Nephron (organoid): ENCODE measurements around the gene HGD.

ENCODE experiments used
- H3K27ac Mint-ChIP-seq, 3 experiments: 2 replicates each; pipeline ENCODE4 v1.8.0; 2020; ENCODE audit warnings: mixed read lengths in 3 of 3, mild to moderate bottlenecking in 2 of 3, moderate library complexity in 1 of 3
- H3K27me3 Mint-ChIP-seq: 2 replicates; pipeline ENCODE4 v1.8.0; 2021; ENCODE audit warnings: low read depth, mild to moderate bottlenecking, moderate library complexity, mixed read lengths
- H3K36me3 Mint-ChIP-seq: 2 replicates; pipeline ENCODE4 v1.8.0; 2020; ENCODE audit warnings: low read depth, mixed read lengths
- H3K4me1 Mint-ChIP-seq: 2 replicates; pipeline ENCODE4 v1.8.0; 2020; ENCODE audit warnings: mixed read lengths
- H3K4me3 Mint-ChIP-seq, 3 experiments: 2 replicates each; pipeline ENCODE4 v1.8.0; 2020; ENCODE audit warnings: mild to moderate bottlenecking in 3 of 3, mixed read lengths in 3 of 3, moderate library complexity in 2 of 3
- H3K9me3 Mint-ChIP-seq: 2 replicates; pipeline ENCODE4 v1.8.0; 2020; ENCODE audit warnings: mixed read lengths
- CTCF ChIP-seq, 3 experiments: fragments of 200-600 bp; sonication (generic); IDR thresholded peaks; one replicate each; pipeline ENCODE4 v1.5.0; 2021; ENCODE audit warnings: antibody characterized with exemption in 3 of 3; ENCODE audit not compliant: unreplicated experiment in 3 of 3

HGD gene

GRCh38 chr3:120650311-120650710 lies 31.7 kb downstream of the HGD start:
- no peak for TF ChIP-seq CTCF (IDR thresholded peaks at IDR 0.05; ENCODE audit: unreplicated experiment in 3 of 3)
- Mint-ChIP-seq H3K27ac (peak overlapping the region in 2 of 3 experiments; percentile 31 to 75), H3K9me3 (no peaks in the 10 kb centered on the region), H3K4me1 (peaks cover 15% of the 10 kb centered on the region), H3K27me3 (peaks cover 4% of the 10 kb centered on the region), H3K4me3 (no peak overlapping the region), H3K36me3 (peaks cover 12% of the 10 kb centered on the region)

GRCh38 chr3:120649830-120650233 lies 32.2 kb downstream of the HGD start:
- Mint-ChIP-seq H3K9me3 (no peaks in the 10 kb centered on the region), H3K36me3 (peaks cover 12% of the 10 kb centered on the region), H3K4me3 (no peak overlapping the region), H3K4me1 (peaks cover 20% of the 10 kb centered on the region), H3K27ac (peak overlapping the region; percentile 31 to 75 (median 47)), H3K27me3 (peaks cover 4% of the 10 kb centered on the region)
- no peak for TF ChIP-seq CTCF (IDR thresholded peaks at IDR 0.05; ENCODE audit: unreplicated experiment in 3 of 3)

- H3K27ac Mint-ChIP-seq: peak overlapping the region in 1 of 3 experiments; percentile 16
- H3K4me1 Mint-ChIP-seq: peaks cover 26% of the 10 kb centered on the region
- no peak for TF ChIP-seq CTCF (IDR thresholded peaks at IDR 0.05; ENCODE audit: unreplicated experiment in 3 of 3)
- no peaks in the 10 kb centered on the region for H3K9me3 Mint-ChIP-seq
- H3K36me3 Mint-ChIP-seq: peaks cover 8% of the 10 kb centered on the region
- H3K27me3 Mint-ChIP-seq: peaks cover 4% of the 10 kb centered on the region
- no peak overlapping the region for H3K4me3 Mint-ChIP-seq
Measured at GRCh38 chr3:120648290-120648689, 33.7 kb downstream of the HGD start.

DNA sequence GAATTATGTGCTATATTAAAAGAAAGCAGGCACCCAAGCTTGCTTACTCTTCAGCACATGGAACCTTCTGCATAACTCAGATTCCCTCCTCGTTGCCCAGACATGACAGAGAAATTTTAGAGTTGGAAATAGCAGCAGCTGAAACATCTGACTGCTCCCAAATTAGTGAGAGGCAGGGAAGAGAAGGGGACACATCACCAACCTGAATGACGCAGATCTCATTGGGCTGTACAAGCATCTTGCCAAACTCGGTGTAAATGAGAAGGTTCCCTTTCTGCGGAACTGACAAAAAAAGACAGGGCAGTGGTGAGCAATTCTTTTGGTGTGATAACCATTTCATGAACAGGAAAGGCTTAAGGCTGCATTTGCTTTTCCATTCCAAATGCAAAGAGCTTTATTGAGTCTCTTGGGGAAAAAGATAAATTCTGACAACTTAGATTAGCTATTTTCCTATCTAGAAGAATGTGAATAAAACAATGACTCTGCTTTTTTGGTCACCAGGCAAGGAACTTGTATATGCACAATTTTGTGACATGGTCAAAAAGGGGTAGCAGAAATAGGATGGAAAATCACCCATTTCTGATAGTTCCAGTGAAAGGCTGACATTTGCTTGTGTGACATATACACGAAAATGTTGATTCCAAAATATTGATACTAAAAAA lies 35.1 kb downstream of the HGD start:
- Mint-ChIP-seq H3K4me3 (no peak overlapping the region), H3K4me1 (peaks cover 26% of the 10 kb centered on the region), H3K9me3 (no peaks in the 10 kb centered on the region), H3K36me3 (peaks cover 11% of the 10 kb centered on the region), H3K27ac (peak overlapping the region in 1 of 3 experiments; percentile 30), H3K27me3 (peaks cover 4% of the 10 kb centered on the region)
- TF ChIP-seq CTCF (IDR thresholded peaks at IDR 0.05; ENCODE audit: unreplicated experiment in 3 of 3): no peak

GRCh38 chr3:120645083-120645845 lies 36.8 kb downstream of the HGD start:
- Mint-ChIP-seq H3K27me3 (peaks cover 4% of the 10 kb centered on the region), H3K4me3 (no peak overlapping the region), H3K9me3 (no peaks in the 10 kb centered on the region), H3K27ac (peak overlapping the region; percentile 16 to 41 (median 17)), H3K36me3 (peaks cover 13% of the 10 kb centered on the region), H3K4me1 (peaks cover 26% of the 10 kb centered on the region)
- TF ChIP-seq CTCF (IDR thresholded peaks at IDR 0.05; ENCODE audit: unreplicated experiment in 3 of 3): no peak
